HEK293T (cell line): ENCODE data around the gene ANAPC16.

Experiments used
- CTCF ChIA-PET: fragments of 350-600 bp; formaldehyde crosslinking; extraction: SDS; loops from one replicate; lab custom pipeline; 2021; ENCODE audit warnings: antibody characterized with exemption, inconsistent platforms; lab: Yijun Ruan, JAX
- POLR2A ChIA-PET: fragments of 350-600 bp; formaldehyde crosslinking; extraction: SDS; loops from one replicate; lab custom pipeline; 2020; ENCODE audit warnings: antibody characterized with exemption, inconsistent platforms; lab: Yijun Ruan, JAX
- DNase-seq: peaks from one replicate; pipeline ENCODE4 v3.0.0; 2012; ENCODE audit warnings: mixed read lengths; ENCODE audit errors: extremely low spot score
- ARNT ChIP-seq: fragments of 450-650 bp; IDR thresholded peaks from 2 replicates; pipeline ENCODE4 v1.6.1; 2017; ENCODE audit warnings: mild to moderate bottlenecking
- BHLHE40 ChIP-seq: fragments of 450-650 bp; IDR thresholded peaks from 2 replicates; pipeline ENCODE4 v1.6.1; 2016; ENCODE audit warnings: mild to moderate bottlenecking, moderate library complexity, borderline replicate concordance
- CTBP1 ChIP-seq: fragments of 450-650 bp; IDR thresholded peaks from 2 replicates; pipeline ENCODE4 v1.6.1; 2016; ENCODE audit warnings: borderline replicate concordance
- ELF4 ChIP-seq: fragments of 450-650 bp; IDR thresholded peaks from 2 replicates; pipeline ENCODE4 v1.6.1; 2017; ENCODE audit warnings: antibody characterized with exemption
- FOXA1 ChIP-seq: fragments of 450-650 bp; IDR thresholded peaks from 2 replicates; pipeline ENCODE4 v1.6.1; 2016; ENCODE audit warnings: mild to moderate bottlenecking
- FOXK2 ChIP-seq: fragments of 450-650 bp; IDR thresholded peaks from 2 replicates; pipeline ENCODE4 v1.6.1; 2016; ENCODE audit warnings: mild to moderate bottlenecking
- FOXM1 ChIP-seq: fragments of 450-650 bp; IDR thresholded peaks from 2 replicates; pipeline ENCODE4 v1.6.1; 2017; ENCODE audit warnings: mild to moderate bottlenecking, borderline replicate concordance
- HDGF ChIP-seq: fragments of 450-650 bp; IDR thresholded peaks from 2 replicates; pipeline ENCODE4 v1.6.1; 2017; ENCODE audit warnings: antibody characterized with exemption, borderline replicate concordance
- L3MBTL2 ChIP-seq: fragments of 450-650 bp; conservative IDR thresholded peaks from 2 replicates; pipeline ENCODE4 v1.6.1; 2016; ENCODE audit warnings: mild to moderate bottlenecking
- LEF1 ChIP-seq: fragments of 450-650 bp; IDR thresholded peaks from 2 replicates; pipeline ENCODE4 v1.6.1; 2017; ENCODE audit warnings: mild to moderate bottlenecking, borderline replicate concordance
- NFRKB ChIP-seq: fragments of 450-650 bp; IDR thresholded peaks from 2 replicates; pipeline ENCODE4 v1.6.1; 2016; ENCODE audit warnings: mild to moderate bottlenecking, moderate library complexity
- SP1 ChIP-seq: fragments of 450-650 bp; IDR thresholded peaks from 2 replicates; pipeline ENCODE4 v1.6.1; 2017
- SUZ12 ChIP-seq: fragments of 450-650 bp; IDR thresholded peaks from 2 replicates; pipeline ENCODE4 v1.6.1; 2016; ENCODE audit warnings: mild to moderate bottlenecking
- TARDBP ChIP-seq: fragments of 450-650 bp; IDR thresholded peaks from 2 replicates; pipeline ENCODE4 v1.6.1; 2016
- ZNF384 ChIP-seq: fragments of 450-650 bp; IDR thresholded peaks from 2 replicates; pipeline ENCODE4 v1.6.1; 2016
- TF ChIP-seq, protein P1 (sequence below): fragments of 450-650 bp; IDR thresholded peaks from 2 replicates; pipeline ENCODE4 v1.6.1; 2016

ANAPC16 gene

DNA sequence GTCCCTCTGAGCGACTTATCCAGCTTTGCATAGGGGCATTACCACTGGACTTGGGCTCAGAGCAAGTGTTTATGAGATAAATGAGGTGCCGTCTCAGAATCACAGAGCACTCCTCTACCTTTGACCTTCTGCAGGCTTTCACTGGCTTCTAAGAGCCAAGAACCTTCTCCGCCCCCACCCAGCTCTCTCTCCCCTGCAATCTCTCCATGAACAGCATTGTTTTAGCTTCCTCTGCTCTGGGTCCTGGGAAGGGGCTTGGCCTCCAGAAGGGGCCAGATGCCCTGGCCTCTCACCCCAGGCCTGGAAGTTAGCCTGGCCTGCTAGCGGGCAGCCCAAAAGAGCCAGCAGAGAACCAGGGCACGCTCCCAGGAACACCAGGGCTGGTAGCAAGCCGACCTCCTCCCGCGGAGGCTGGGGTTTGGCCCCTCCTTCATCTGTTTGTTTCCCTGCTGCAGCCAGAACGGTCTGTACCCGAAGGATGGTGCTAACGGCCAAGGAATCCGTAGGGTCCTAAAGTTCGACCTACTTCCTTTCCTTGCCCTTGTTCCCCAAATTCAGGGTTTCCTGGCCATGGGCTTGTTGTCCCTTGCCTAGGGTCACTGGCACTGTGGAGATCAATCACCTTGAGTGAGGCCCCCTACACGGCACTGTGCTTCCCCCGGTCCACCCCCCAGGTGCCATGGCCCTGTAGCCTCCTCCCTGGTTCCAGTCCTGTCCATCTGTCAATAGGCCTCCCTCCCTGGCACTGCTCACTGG, 39.2 kb downstream of the ANAPC16 start:
- ChIA-PET CTCF (interaction anchor here (0.6 kb wide), 1 partner anchor 11 kb away, joined by 3 read pairs; no protein-coding TSS in a partner anchor), POLR2A (interaction anchor here (1.0 to 12.3 kb wide), 3 partner anchors 19 to 77 kb away, joined by 3 to 317 read pairs (median 3); partner anchors contain the start of gene DDIT4)
- TF ChIP-seq SUZ12 (no peak), ELF4 (no peak), HDGF (no peak), BHLHE40 (no peak), LEF1 (no peak), FOXM1 (no peak), TARDBP (no peak), FOXA1 (no peak), ZNF384 (no peak), L3MBTL2 (no peak), FOXK2 (no peak), CTBP1 (no peak), SP1 (no peak), ARNT (no peak), NFRKB (no peak)
- TF ChIP-seq, protein P1, sequence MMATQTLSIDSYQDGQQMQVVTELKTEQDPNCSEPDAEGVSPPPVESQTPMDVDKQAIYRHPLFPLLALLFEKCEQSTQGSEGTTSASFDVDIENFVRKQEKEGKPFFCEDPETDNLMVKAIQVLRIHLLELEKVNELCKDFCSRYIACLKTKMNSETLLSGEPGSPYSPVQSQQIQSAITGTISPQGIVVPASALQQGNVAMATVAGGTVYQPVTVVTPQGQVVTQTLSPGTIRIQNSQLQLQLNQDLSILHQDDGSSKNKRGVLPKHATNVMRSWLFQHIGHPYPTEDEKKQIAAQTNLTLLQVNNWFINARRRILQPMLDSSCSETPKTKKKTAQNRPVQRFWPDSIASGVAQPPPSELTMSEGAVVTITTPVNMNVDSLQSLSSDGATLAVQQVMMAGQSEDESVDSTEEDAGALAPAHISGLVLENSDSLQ: no peak
- peak; percentile 67 for DNase-seq

DNA sequence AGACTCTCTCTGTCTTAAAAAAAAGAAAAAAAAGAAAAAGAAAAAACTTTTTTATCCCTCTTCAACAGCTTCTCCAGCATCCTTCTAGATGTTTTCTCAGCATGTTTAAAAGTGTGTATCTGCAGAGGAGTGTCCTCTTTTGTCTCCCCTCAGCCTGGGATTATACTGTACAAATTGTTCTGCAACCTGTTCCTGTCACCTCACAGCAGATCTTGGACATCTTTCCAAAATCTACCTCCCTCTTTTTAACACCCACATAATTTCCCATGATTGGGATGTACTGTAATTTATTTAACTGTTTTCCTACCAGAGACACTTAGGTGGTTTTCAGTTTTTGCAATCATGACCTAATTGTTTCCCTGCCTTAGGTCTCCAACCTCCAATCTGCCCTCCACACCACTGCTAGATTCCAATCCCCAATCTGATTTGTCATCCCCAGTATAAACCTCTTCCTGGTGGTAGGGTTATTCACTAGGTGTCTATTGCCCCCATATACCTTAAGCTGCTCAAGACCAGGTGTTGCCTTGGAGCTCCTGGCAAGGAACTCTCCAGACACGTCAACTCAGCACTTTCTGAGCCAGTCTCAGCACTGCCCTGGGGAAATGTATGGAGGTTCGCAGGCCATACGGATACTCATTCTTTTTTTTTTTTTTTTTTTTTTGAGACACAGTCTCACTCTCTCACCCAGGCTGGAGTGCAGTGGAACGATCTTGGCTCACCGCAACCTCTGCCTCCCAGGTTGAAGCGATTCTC, 40.3 kb downstream of the ANAPC16 start:
- no peak for TF ChIP-seq SP1
- peak; percentile 53; the same call in 1 of the 2 replicates for TF ChIP-seq ZNF384
- ChIA-PET POLR2A (interaction anchor here (12.3 kb wide), 1 partner anchor 18 kb away, joined by 317 read pairs; the partner anchor contains the start of gene DDIT4), CTCF (no interaction called here)
- no peak for DNase-seq

DNA sequence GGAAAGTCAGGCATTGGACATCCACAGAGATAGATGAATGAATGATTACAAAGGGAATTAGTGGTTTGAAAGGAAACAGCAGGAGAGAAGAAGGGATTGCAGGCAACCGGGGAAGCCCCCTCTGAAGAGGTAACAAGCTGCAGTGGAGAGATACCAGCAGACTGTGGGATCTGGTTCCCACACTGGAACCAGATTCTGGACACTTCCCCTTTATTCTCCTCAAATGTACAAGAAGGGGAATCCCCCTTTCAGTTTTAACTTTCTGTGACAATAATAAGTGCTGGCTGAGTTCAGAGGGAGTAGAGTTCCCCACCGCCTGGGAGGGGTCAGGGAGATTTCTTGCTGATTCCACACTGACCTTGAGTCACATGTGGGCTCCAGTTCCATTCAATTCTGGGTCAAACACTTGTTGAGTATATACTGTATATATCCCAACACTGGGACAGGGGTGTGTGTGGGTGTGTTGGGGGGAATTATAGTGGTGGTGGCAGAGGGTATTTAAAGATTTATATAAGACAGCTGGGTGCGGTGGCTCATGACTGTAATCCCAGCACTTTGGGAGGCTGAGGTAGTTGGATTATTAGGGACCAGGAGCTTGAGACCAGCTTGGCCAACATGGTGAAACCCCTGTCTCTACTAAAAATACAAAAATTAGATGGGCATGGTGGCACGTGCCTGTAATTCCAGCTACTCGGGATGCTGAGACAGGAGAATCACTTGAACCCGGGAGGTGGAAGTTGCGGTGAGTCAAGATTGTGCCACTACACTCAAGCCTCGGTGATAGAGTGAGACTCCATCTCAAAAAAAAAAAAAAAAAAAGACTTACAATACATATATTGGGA, 41.5 kb downstream of the ANAPC16 start:
- TF ChIP-seq LEF1: no peak
- no peak for TF ChIP-seq HDGF
- no peak for DNase-seq
- ChIA-PET CTCF (interaction anchor here (0.7 kb wide), 1 partner anchor 184 kb away, joined by 3 read pairs; no protein-coding TSS in a partner anchor), POLR2A (interaction anchor here (5.5 to 12.3 kb wide), 2 partner anchors 17 to 64 kb away, joined by 32 to 317 read pairs; partner anchors contain the start of gene DDIT4)

DNA sequence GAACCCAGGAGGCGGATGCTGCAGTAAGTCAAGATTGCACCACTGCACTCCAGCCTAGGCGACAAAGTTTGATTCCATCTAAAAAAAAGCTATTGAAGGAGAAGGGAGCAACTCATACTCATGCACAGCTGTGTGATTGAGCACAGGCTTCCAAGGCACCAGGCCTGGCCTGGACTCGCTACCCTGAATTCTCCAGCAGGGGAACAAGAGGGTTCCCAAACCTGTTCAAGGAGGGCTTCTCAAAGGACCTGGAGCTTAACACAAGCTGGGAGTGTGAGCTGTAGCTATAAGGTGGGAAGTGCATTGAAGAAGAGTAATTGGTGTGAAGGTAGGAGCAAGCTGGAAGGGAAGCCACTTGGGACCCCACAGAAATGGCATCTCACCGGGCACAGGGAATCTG, 42.8 kb downstream of the ANAPC16 start:
- POLR2A ChIA-PET: interaction anchor here (0.9 to 12.3 kb wide), 3 partner anchors 11 to 62 kb away, joined by 5 to 317 read pairs (median 32); partner anchors contain the start of gene DDIT4
- DNase-seq: no peak
- CTCF ChIA-PET: interaction anchor here (0.8 to 1.3 kb wide), 2 partner anchors 9 to 133 kb away, joined by 3 to 5 read pairs; no protein-coding TSS in a partner anchor
- TF ChIP-seq SP1: no peak
- TF ChIP-seq HDGF: no peak
- no peak for TF ChIP-seq FOXM1
- TF ChIP-seq NFRKB: no peak
- TF ChIP-seq FOXA1: no peak
- no peak for TF ChIP-seq ELF4
- no peak for TF ChIP-seq L3MBTL2
- TF ChIP-seq BHLHE40: no peak
- TF ChIP-seq, protein P1: no peak
- TF ChIP-seq ARNT: no peak
- TF ChIP-seq LEF1: no peak
- TF ChIP-seq ZNF384: no peak
- no peak for TF ChIP-seq TARDBP
- TF ChIP-seq SUZ12: no peak
- no peak for TF ChIP-seq FOXK2
- no peak for TF ChIP-seq CTBP1

DNA sequence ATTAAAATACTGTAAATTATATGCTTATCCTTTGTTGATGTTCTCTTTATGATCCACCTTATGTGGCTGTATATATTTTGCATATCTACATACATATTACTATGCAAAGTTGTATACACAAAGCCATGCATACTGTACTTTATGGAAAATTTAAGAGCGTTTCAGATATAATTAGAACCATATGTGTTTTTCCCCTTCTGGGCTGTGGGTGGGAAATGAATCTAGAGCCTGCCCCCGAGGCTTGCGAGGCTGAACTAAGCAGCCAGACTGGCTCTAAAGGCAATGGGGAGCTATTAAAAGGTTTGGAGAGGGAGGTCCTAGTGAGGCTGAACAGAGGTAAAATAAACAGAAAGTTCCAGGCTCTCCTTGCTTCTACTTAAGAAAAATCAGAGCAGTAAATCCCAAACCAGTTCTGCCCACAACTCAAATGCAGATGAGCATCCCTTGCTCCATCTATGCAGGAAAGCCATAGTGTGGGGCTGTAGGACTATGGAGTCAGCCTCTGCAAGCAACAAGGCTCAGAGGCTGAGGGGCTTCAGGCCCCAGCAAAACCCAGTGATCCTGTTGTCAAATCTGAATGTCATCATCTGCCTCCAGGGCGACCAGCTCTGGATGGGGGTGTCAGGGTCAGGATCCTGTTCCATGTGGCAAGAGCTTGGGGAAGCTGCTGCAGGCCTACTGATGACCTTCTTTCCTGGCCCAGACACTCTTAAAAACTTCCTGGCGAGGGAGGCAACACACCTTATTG, 43.9 kb downstream of the ANAPC16 start:
- ChIA-PET CTCF (interaction anchor here (0.6 to 1.3 kb wide), 3 partner anchors 16 to 134 kb away, joined by 3 to 5 read pairs (median 5); no protein-coding TSS in a partner anchor), POLR2A (interaction anchor here (0.8 to 12.3 kb wide), 8 partner anchors 12 to 72 kb away, joined by 3 to 317 read pairs (median 5); partner anchors contain the start of genes ANAPC16, ASCC1 and DDIT4)
- no peak for DNase-seq
- TF ChIP-seq, protein P1: no peak
- TF ChIP-seq LEF1: no peak
- no peak for TF ChIP-seq SUZ12
- TF ChIP-seq FOXA1: no peak
- TF ChIP-seq HDGF: no peak
- TF ChIP-seq ARNT: no peak
- no peak for TF ChIP-seq SP1
- TF ChIP-seq TARDBP: no peak
- TF ChIP-seq CTBP1: no peak
- no peak for TF ChIP-seq ZNF384
- no peak for TF ChIP-seq ELF4
- TF ChIP-seq FOXM1: no peak
- TF ChIP-seq BHLHE40: no peak
- no peak for TF ChIP-seq FOXK2
- no peak for TF ChIP-seq NFRKB
- no peak for TF ChIP-seq L3MBTL2
